ENCODE data around the gene ITGB5. TPM values are rescaled to one million over a fixed set of nuclear protein-coding genes. Genes with fewer than 3 reads are reported as not detected.

Gene ITGB5
- total RNA-seq, 1 experiment from 2014 or later, result 146 TPM

DNA sequence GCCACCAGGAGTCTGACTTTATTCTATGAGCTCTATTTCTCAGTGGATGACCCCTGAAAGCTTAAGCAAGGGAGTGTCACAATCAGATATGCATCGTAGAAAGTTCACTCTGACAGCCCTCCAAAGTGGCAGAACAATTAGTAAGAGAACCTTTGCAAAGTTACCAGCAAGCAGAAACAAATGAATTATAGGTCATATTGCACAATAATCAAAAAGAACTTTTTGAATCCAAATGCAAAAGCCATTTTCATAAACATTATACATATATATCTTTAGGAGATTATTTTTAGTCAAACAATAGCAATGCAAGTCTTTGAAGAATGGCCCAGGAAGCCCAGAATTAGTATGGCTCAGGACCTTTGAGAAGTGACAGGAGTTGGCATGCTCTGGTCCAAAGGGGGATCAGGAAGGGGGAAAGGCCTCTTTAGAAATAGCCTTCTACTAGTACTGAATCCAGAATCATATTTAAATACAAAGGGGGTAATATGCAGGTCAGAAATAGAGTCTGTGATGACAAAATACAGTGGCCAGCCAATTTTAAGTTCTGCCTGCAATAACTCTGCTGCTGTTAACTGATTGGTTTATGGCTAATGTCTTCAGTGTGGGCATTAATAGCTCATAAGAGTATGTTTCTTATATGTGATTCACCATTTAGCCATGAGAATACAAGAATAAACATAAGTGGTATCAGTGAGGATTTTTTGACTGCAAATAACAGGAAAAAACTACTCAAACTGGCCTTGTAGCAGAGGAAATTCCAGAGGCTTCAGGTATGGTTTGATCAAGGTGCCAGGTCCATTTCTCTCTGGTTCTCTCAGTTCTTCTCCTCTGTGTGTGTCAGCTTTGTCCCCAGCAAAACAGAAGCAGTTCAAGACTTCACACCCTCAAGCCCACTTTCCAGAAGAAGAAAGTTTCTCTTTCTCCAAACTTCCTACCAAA, 17.0 kb upstream of the ITGB5 start:
- Mint-ChIP-seq H3K4me3 (no peak overlapping the region), H3K27me3 (ENCODE audit: low read depth) (peaks cover 2% of the 10 kb centered on the region; the same call in 1 of the 2 replicates), H3K27ac (no peak overlapping the region)

More for the DNA sequence above, 17.0 kb upstream of the ITGB5 start:
- Histone ChIP-seq H4K5ac (ENCODE audit: insufficient read length, low read depth, low read length) (no peak overlapping the region), H3K27me3 (ENCODE audit: insufficient read depth, low read length) (no peaks in the 10 kb centered on the region), H3K4ac (ENCODE audit: low read depth, low read length) (no peak overlapping the region), H3K23me2 (ENCODE audit: insufficient read length, low read depth, low read length, poor library complexity, severe bottlenecking) (no peaks in the 10 kb centered on the region), H3K14ac (ENCODE audit: insufficient read depth, low read length) (no peak overlapping the region), H2BK12ac (ENCODE audit: insufficient read length, low read depth, low read length) (no peak overlapping the region), H3K18ac (ENCODE audit: insufficient read length, low read depth, low read length) (no peak overlapping the region), H2BK20ac (ENCODE audit: low read depth, low read length, poor library complexity, severe bottlenecking) (no peak overlapping the region), H2AFZ (ENCODE audit: low read length) (no peak overlapping the region), H3K56ac (ENCODE audit: insufficient read length, low read depth, low read length) (no peak overlapping the region), H3K9me3 (ENCODE audit: control insufficient read depth, low read depth, low read length) (no peaks in the 10 kb centered on the region), H3K79me2 (ENCODE audit: insufficient read depth, low read length) (no peaks in the 10 kb centered on the region; the same call in 1 of the 2 replicates), H3K27ac (ENCODE audit: insufficient read length, low read depth, low read length) (no peak overlapping the region), H3K4me2 (ENCODE audit: insufficient read depth, insufficient read length, low read length) (no peak overlapping the region), H3K23ac (ENCODE audit: insufficient read length, low read depth, low read length) (no peak overlapping the region), H2AK5ac (ENCODE audit: insufficient read length, low read length) (no peak overlapping the region), H3K9ac (ENCODE audit: extremely low read depth, insufficient read length, low read length) (no peak overlapping the region), H3T11ph (ENCODE audit: low read length) (no peak overlapping the region), H3K4me1 (ENCODE audit: insufficient read depth, low read length) (peaks cover 2% of the 10 kb centered on the region; the same call in 1 of the 2 replicates), H4K8ac (replicated peaks; ENCODE audit: insufficient read length, low read depth, low read length) (no peak overlapping the region), H2BK15ac (ENCODE audit: low read depth, low read length) (no peak overlapping the region), H4K20me1 (ENCODE audit: control insufficient read depth, insufficient read depth, insufficient read length) (no peaks in the 10 kb centered on the region), H2BK120ac (ENCODE audit: low read depth, low read length, poor library complexity, severe bottlenecking) (no peak overlapping the region), H2BK5ac (ENCODE audit: insufficient read length, low read length) (no peak overlapping the region), H3K79me1 (ENCODE audit: insufficient read depth, low read depth, low read length, poor library complexity, severe bottlenecking) (no peaks in the 10 kb centered on the region), H4K91ac (ENCODE audit: insufficient read length, low read depth, low read length) (no peak overlapping the region)
- TF ChIP-seq, protein P1, sequence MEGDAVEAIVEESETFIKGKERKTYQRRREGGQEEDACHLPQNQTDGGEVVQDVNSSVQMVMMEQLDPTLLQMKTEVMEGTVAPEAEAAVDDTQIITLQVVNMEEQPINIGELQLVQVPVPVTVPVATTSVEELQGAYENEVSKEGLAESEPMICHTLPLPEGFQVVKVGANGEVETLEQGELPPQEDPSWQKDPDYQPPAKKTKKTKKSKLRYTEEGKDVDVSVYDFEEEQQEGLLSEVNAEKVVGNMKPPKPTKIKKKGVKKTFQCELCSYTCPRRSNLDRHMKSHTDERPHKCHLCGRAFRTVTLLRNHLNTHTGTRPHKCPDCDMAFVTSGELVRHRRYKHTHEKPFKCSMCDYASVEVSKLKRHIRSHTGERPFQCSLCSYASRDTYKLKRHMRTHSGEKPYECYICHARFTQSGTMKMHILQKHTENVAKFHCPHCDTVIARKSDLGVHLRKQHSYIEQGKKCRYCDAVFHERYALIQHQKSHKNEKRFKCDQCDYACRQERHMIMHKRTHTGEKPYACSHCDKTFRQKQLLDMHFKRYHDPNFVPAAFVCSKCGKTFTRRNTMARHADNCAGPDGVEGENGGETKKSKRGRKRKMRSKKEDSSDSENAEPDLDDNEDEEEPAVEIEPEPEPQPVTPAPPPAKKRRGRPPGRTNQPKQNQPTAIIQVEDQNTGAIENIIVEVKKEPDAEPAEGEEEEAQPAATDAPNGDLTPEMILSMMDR (conservative IDR thresholded peaks at IDR 0.05), result no peak
- Mint-ChIP-seq H3K4me1 (peaks cover 14 to 18% of the 10 kb centered on the region in 2 experiments), H3K36me3 (ENCODE audit: insufficient read depth in 1 of 3, low read depth in 3 of 3) (no peaks in the 10 kb centered on the region), H3K9me3 (no peaks in the 10 kb centered on the region)
- no peak for DNase-seq
- WGBS (ENCODE audit: extremely low coverage, insufficient read length, low lambda C conversion rate), result no CpG with 5 or more reads among the region's 1 CpG
